Small intestine (tissue), 7 donors: ENCODE results near the gene TDRKH. TPM values are rescaled to one million over a fixed set of nuclear protein-coding genes. Genes with fewer than 3 reads are reported as not detected.

Experiments
- DNase-seq, 2 donors: peaks; one replicate each; pipeline versions ENCODE4 v3.0.0 to v3.0.0-alpha.2; 2013
- FAIRE-seq: peaks from 2 replicates; lab custom pipeline; 2012; peaks lifted over from hg19 to GRCh38; lab: Jason Lieb, UNC
- H3K27ac ChIP-seq, 3 donors: one replicate each; pipeline ENCODE4 v1.5.1; 2013; ENCODE audit warnings: low read length in 2 of 3, mild to moderate bottlenecking in 2 of 3, control low read depth in 1 of 3, inconsistent platforms in 1 of 3, low read depth in 1 of 3, moderate library complexity in 1 of 3
- H3K27me3 ChIP-seq, 3 donors: one replicate each; pipeline ENCODE4 v1.6.1; 2013; ENCODE audit warnings: low read length in 3 of 3, inconsistent platforms in 1 of 3; ENCODE audit not compliant: control insufficient read depth in 3 of 3, insufficient read depth in 3 of 3
- H3K36me3 ChIP-seq, 3 donors: one replicate each; pipeline ENCODE4 v1.6.1; 2013; ENCODE audit warnings: low read length in 3 of 3, inconsistent platforms in 1 of 3, low read depth in 1 of 3, mild to moderate bottlenecking in 1 of 3, moderate library complexity in 1 of 3; ENCODE audit not compliant: control insufficient read depth in 3 of 3, insufficient read depth in 2 of 3
- H3K4me1 ChIP-seq, 3 donors: one replicate each; pipeline ENCODE4 v1.6.1; 2013; ENCODE audit warnings: low read length in 2 of 3, inconsistent platforms in 1 of 3, low read depth in 1 of 3, mild to moderate bottlenecking in 1 of 3, moderate library complexity in 1 of 3; ENCODE audit not compliant: control insufficient read depth in 3 of 3, insufficient read depth in 2 of 3
- H3K4me3 ChIP-seq, 3 donors: one replicate each; pipeline ENCODE4 v1.5.1; 2013; ENCODE audit warnings: low read length in 3 of 3, control low read depth in 1 of 3, inconsistent platforms in 1 of 3, low read depth in 1 of 3, mild to moderate bottlenecking in 1 of 3, moderate library complexity in 1 of 3
- H3K9me3 ChIP-seq, 2 donors: one replicate each; pipeline ENCODE4 v1.6.1; 2013; ENCODE audit warnings: low read depth in 1 of 2, low read length in 1 of 2; ENCODE audit not compliant: control insufficient read depth in 2 of 2, insufficient read depth in 1 of 2
- whole genome bisulfite sequencing, 3 donors: extraction: QIAGEN DNeasy Blood & Tissue Kit; methylation state at CpG; one replicate each; pipeline ENCODE4 v1.1.7; 2013; 5-methylcytosine and 5-hydroxymethylcytosine counted together
- polyA plus RNA-seq, 4 donors: library from polyadenylated mRNA; stranded (reverse) in 3 of 4; unstranded in 1 of 4; fragments of 200-250 nt in 3 of 4; fragments of 120-200 nt in 1 of 4; gene quantifications; one replicate each; pipeline versions ENCODE4 v1.2.1 to v1.2.3, GENCODE V29; 2013
- donor health status: healthy with polysubstance abuse.
- donor health status: control.
- donor health status: control.
- donor health status: Bipolar disorder and iron deficiency.
- donor health status: healthy.

Gene TDRKH
- polyA plus RNA-seq, 4 donors: 0.22 to 4.2 (median 2.4) TPM

GRCh38 chr1:151835596-151835995, 45.3 kb upstream of the TDRKH start:
- Histone ChIP-seq H3K36me3 (no peaks in the 10 kb centered on the region), H3K9me3 (no peaks in the 10 kb centered on the region), H3K27me3 (peaks cover 0 to 25% (median 2%) of the 10 kb centered on the region in 3 donors), H3K4me1 (peaks cover 6 to 45% (median 8%) of the 10 kb centered on the region in 3 donors), H3K4me3 (no peak overlapping the region), H3K27ac (no peak overlapping the region)
- WGBS, 3 donors: 94 to 95% (median 95%) methylated on average over 7 of the region's 7 CpGs
- no peak for DNase-seq
- FAIRE-seq: no peak

- H3K4me1 ChIP-seq: peaks cover 6 to 40% (median 8%) of the 10 kb centered on the region in 3 donors
- H3K4me3 ChIP-seq: no peak overlapping the region
- 30 to 54% (median 31%) methylated on average over 3 of the region's 3 CpGs for WGBS, 3 donors
- no peaks in the 10 kb centered on the region for H3K36me3 ChIP-seq
- peaks cover 0 to 17% (median 2%) of the 10 kb centered on the region in 3 donors for H3K27me3 ChIP-seq
- no peaks in the 10 kb centered on the region for H3K9me3 ChIP-seq
- no peak overlapping the region for H3K27ac ChIP-seq
- DNase-seq: peak in 1 of 2 donors; percentile 41
- no peak for FAIRE-seq
Observed at GRCh38 chr1:151834239-151834638, 43.9 kb upstream of the TDRKH start.

- FAIRE-seq: no peak
- no peaks in the 10 kb centered on the region for H3K36me3 ChIP-seq
- H3K4me3 ChIP-seq: no peak overlapping the region
- peak overlapping the region in 1 of 3 donors; percentile 9 for H3K27ac ChIP-seq
- 72 to 84% (median 75%) methylated on average over 4 to 8 of the region's 8 CpGs for WGBS, 3 donors
- DNase-seq: no peak
- peaks cover 0 to 10% (median 2%) of the 10 kb centered on the region in 3 donors for H3K27me3 ChIP-seq
- peaks cover 3 to 39% (median 6%) of the 10 kb centered on the region in 3 donors for H3K4me1 ChIP-seq
- H3K9me3 ChIP-seq: no peaks in the 10 kb centered on the region
Observed at GRCh38 chr1:151833172-151833900, 43.0 kb upstream of the TDRKH start.

GRCh38 chr1:151832318-151832980, 42.1 kb upstream of the TDRKH start:
- H3K4me1 ChIP-seq: peaks cover 3 to 39% (median 6%) of the 10 kb centered on the region in 3 donors
- no peak overlapping the region for H3K4me3 ChIP-seq
- H3K27me3 ChIP-seq: peaks cover 0 to 5% (median 0%) of the 10 kb centered on the region in 3 donors
- H3K27ac ChIP-seq: peak overlapping the region in 2 of 3 donors; percentile 14 to 60
- H3K36me3 ChIP-seq: no peaks in the 10 kb centered on the region
- 16 to 47% (median 27%) methylated on average over 10 of the region's 10 CpGs for WGBS, 3 donors
- FAIRE-seq (no peak), DNase-seq (peak; percentile 39 to 92)
- no peaks in the 10 kb centered on the region for H3K9me3 ChIP-seq

GRCh38 chr1:151831605-151832004, 41.3 kb upstream of the TDRKH start, which contains the start of gene RORC:
Gene RORC (minus strand): TSS chr1:151831802. CDS start chr1:151831764, 38 bp downstream.
- peaks cover 0 to 32% (median 6%) of the 10 kb centered on the region in 3 donors for H3K4me1 ChIP-seq
- H3K4me3 ChIP-seq: peak within 1 kb of the TSS in 2 of 3 donors; percentile 30 to 64
- no peak for FAIRE-seq
- H3K9me3 ChIP-seq: no peaks in the 10 kb centered on the region
- peak within 1 kb of the TSS; percentile 59 to 88 (median 69) for H3K27ac ChIP-seq
- 25 to 62% (median 26%) methylated on average over 5 of the region's 5 CpGs for WGBS, 3 donors
- no peaks in the 10 kb centered on the region for H3K27me3 ChIP-seq
- peak; percentile 53 to 84 for DNase-seq
- H3K36me3 ChIP-seq: no peaks in the 10 kb centered on the region

GRCh38 chr1:151831256-151831591, 40.9 kb upstream of the TDRKH start:
- Histone ChIP-seq H3K9me3 (no peaks in the 10 kb centered on the region), H3K4me1 (peaks cover 0 to 32% (median 6%) of the 10 kb centered on the region in 3 donors), H3K36me3 (no peaks in the 10 kb centered on the region), H3K27ac (peak overlapping the region; percentile 59 to 88 (median 69)), H3K27me3 (no peaks in the 10 kb centered on the region), H3K4me3 (peak overlapping the region in 2 of 3 donors; percentile 30 to 64)
- FAIRE-seq: no peak
- WGBS, 3 donors: 14 to 59% (median 21%) methylated on average over 3 to 4 of the region's 4 CpGs
- DNase-seq: no peak

GRCh38 chr1:151830055-151830454, 39.8 kb upstream of the TDRKH start:
- Histone ChIP-seq H3K27ac (peak overlapping the region in 2 of 3 donors; percentile 33 to 53), H3K36me3 (no peaks in the 10 kb centered on the region), H3K4me1 (peaks cover 0 to 40% (median 8%) of the 10 kb centered on the region in 3 donors), H3K4me3 (no peak overlapping the region), H3K9me3 (no peaks in the 10 kb centered on the region), H3K27me3 (no peaks in the 10 kb centered on the region)
- no peak for DNase-seq
- 27 to 61% (median 49%) methylated on average over 6 of the region's 6 CpGs for WGBS, 3 donors
- FAIRE-seq: no peak

- H3K27ac ChIP-seq: peak overlapping the region in 1 of 3 donors; percentile 50
- H3K27me3 ChIP-seq: no peaks in the 10 kb centered on the region
- no peak overlapping the region for H3K4me3 ChIP-seq
- WGBS, 3 donors: 43 to 63% (median 47%) methylated on average over 4 of the region's 4 CpGs
- no peaks in the 10 kb centered on the region for H3K9me3 ChIP-seq
- peaks cover 0 to 40% (median 8%) of the 10 kb centered on the region in 3 donors for H3K4me1 ChIP-seq
- FAIRE-seq (no peak), DNase-seq (no peak)
- H3K36me3 ChIP-seq: no peaks in the 10 kb centered on the region
Observed at GRCh38 chr1:151829352-151830046, 39.2 kb upstream of the TDRKH start.
